Stimulated activated naive B cell treated with anti-CD40 and anti-IgM and Interleukin-4, amounts not matched to agents 10 μg/mL and 1 μg/mL and 100 μg/mL, for 72 hours (primary cell): ENCODE data around the gene DYRK2.
A peak's percentile ranks its signal among the peaks of the same experiment; 100 is the strongest.

Experiments used
- ATAC-seq, 2 donors: fragments of 150-1000 bp; cut with Tn5 transposase; replicated peaks; 2 replicates each; pipeline ENCODE4 v1.10.0; 2021; ENCODE audit warnings: moderate library complexity in 1 of 2
- DNase-seq: peaks from one replicate; pipeline ENCODE4 v3.0.0; 2021
- H3K27ac Mint-ChIP-seq: one replicate; pipeline ENCODE4 v1.8.0; 2022; ENCODE audit warnings: mild to moderate bottlenecking, mixed read lengths
- H3K27me3 Mint-ChIP-seq, 2 donors: one replicate each; pipeline ENCODE4 v1.8.0; 2022; ENCODE audit warnings: mixed read lengths in 2 of 2
- H3K36me3 Mint-ChIP-seq, 2 donors: one replicate each; pipeline ENCODE4 v1.8.0; 2022; ENCODE audit warnings: mixed read lengths in 2 of 2, mild to moderate bottlenecking in 1 of 2
- H3K4me1 Mint-ChIP-seq, 2 donors: one replicate each; pipeline ENCODE4 v1.8.0; 2022; ENCODE audit warnings: mixed read lengths in 2 of 2, mild to moderate bottlenecking in 1 of 2
- H3K4me3 Mint-ChIP-seq, 2 donors: one replicate each; pipeline ENCODE4 v1.8.0; 2022; ENCODE audit warnings: mild to moderate bottlenecking in 2 of 2, mixed read lengths in 2 of 2, moderate library complexity in 1 of 2
- H3K9me3 Mint-ChIP-seq, 2 donors: one replicate each; pipeline ENCODE4 v1.8.0; 2022; ENCODE audit warnings: mixed read lengths in 2 of 2, mild to moderate bottlenecking in 1 of 2

The DYRK2 gene

GRCh38 chr12:67648521-67649260, at the start of gene DYRK2:
DYRK2 (plus strand) TSS chr12:67648745; CDS start chr12:67649134, 389 bp downstream.
- peaks cover 30 to 42% of the 10 kb centered on the region in 2 donors for H3K4me1 Mint-ChIP-seq
- H3K9me3 Mint-ChIP-seq, result no peaks in the 10 kb centered on the region
- peak within 1 kb of the TSS; percentile 96 for H3K27ac Mint-ChIP-seq
- ATAC-seq, result peak; percentile 53 to 64
- H3K36me3 Mint-ChIP-seq, result peaks cover 22 to 26% of the 10 kb centered on the region in 2 donors
- DNase-seq, result peak; percentile 53
- H3K27me3 Mint-ChIP-seq, result no peaks in the 10 kb centered on the region
- H3K4me3 Mint-ChIP-seq, result peak within 1 kb of the TSS; percentile 96 to 97

- ATAC-seq (no peak), DNase-seq (no peak)
- H3K27ac Mint-ChIP-seq, result no peak overlapping the region
- peaks cover 1 to 7% of the 10 kb centered on the region in 2 donors for H3K4me1 Mint-ChIP-seq
- H3K9me3 Mint-ChIP-seq, result peaks cover 7 to 8% of the 10 kb centered on the region in 2 donors
- no peak overlapping the region for H3K4me3 Mint-ChIP-seq
- no peaks in the 10 kb centered on the region for H3K36me3 Mint-ChIP-seq
- H3K27me3 Mint-ChIP-seq, result no peaks in the 10 kb centered on the region
Measured at GRCh38 chr12:67599691-67600090, 48.9 kb upstream of the DYRK2 start.

GRCh38 chr12:67601126-67601525, 47.4 kb upstream of the DYRK2 start:
- no peak overlapping the region for H3K27ac Mint-ChIP-seq
- H3K27me3 Mint-ChIP-seq, result no peaks in the 10 kb centered on the region
- ATAC-seq (no peak), DNase-seq (no peak)
- H3K36me3 Mint-ChIP-seq, result no peaks in the 10 kb centered on the region
- H3K4me3 Mint-ChIP-seq, result no peak overlapping the region
- peaks cover 0 to 4% of the 10 kb centered on the region in 2 donors for H3K4me1 Mint-ChIP-seq
- peaks cover 7 to 8% of the 10 kb centered on the region in 2 donors for H3K9me3 Mint-ChIP-seq

GRCh38 chr12:67609226-67609870, 39.2 kb upstream of the DYRK2 start:
- H3K27ac Mint-ChIP-seq, result no peak overlapping the region
- H3K4me3 Mint-ChIP-seq, result no peak overlapping the region
- no peak for DNase-seq
- ATAC-seq, result no peak
- H3K9me3 Mint-ChIP-seq, result no peaks in the 10 kb centered on the region
- no peaks in the 10 kb centered on the region for H3K4me1 Mint-ChIP-seq
- H3K27me3 Mint-ChIP-seq, result peaks cover 0 to 4% of the 10 kb centered on the region in 2 donors
- no peaks in the 10 kb centered on the region for H3K36me3 Mint-ChIP-seq

- ATAC-seq, result no peak
- DNase-seq, result no peak
- H3K9me3 Mint-ChIP-seq, result no peaks in the 10 kb centered on the region
- H3K27me3 Mint-ChIP-seq, result peaks cover 0 to 4% of the 10 kb centered on the region in 2 donors
- H3K4me1 Mint-ChIP-seq, result peaks cover 5 to 6% of the 10 kb centered on the region in 2 donors
- H3K36me3 Mint-ChIP-seq, result no peaks in the 10 kb centered on the region
- H3K27ac Mint-ChIP-seq, result no peak overlapping the region
- no peak overlapping the region for H3K4me3 Mint-ChIP-seq
Measured at GRCh38 chr12:67613040-67613439, 35.5 kb upstream of the DYRK2 start.

GRCh38 chr12:67617629-67618028, 30.9 kb upstream of the DYRK2 start:
- H3K27me3 Mint-ChIP-seq, result no peaks in the 10 kb centered on the region
- no peak for DNase-seq
- H3K4me1 Mint-ChIP-seq, result peaks cover 12 to 13% of the 10 kb centered on the region in 2 donors
- H3K36me3 Mint-ChIP-seq, result no peaks in the 10 kb centered on the region
- no peaks in the 10 kb centered on the region for H3K9me3 Mint-ChIP-seq
- peak in 1 of 2 donors; percentile 27 for ATAC-seq
- H3K27ac Mint-ChIP-seq, result no peak overlapping the region
- H3K4me3 Mint-ChIP-seq, result no peak overlapping the region

GRCh38 chr12:67618303-67618702, 30.2 kb upstream of the DYRK2 start:
- Mint-ChIP-seq H3K27me3 (no peaks in the 10 kb centered on the region), H3K4me3 (no peak overlapping the region), H3K27ac (no peak overlapping the region), H3K4me1 (peaks cover 12 to 13% of the 10 kb centered on the region in 2 donors), H3K36me3 (no peaks in the 10 kb centered on the region), H3K9me3 (no peaks in the 10 kb centered on the region)
- no peak for DNase-seq
- peak; percentile 65 to 71 for ATAC-seq

- no peak overlapping the region for H3K4me3 Mint-ChIP-seq
Measured at GRCh38 chr12:67621112-67621511, 27.4 kb upstream of the DYRK2 start.

GRCh38 chr12:67621926-67622325, 26.6 kb upstream of the DYRK2 start:
- Mint-ChIP-seq H3K27me3 (no peaks in the 10 kb centered on the region), H3K4me1 (peaks cover 12 to 17% of the 10 kb centered on the region in 2 donors), H3K27ac (no peak overlapping the region), H3K9me3 (peaks cover 0 to 2% of the 10 kb centered on the region in 2 donors), H3K36me3 (no peaks in the 10 kb centered on the region), H3K4me3 (no peak overlapping the region)
- ATAC-seq, result no peak
- no peak for DNase-seq

More at GRCh38 chr12:67621112-67621511, 27.4 kb upstream of the DYRK2 start:
- Mint-ChIP-seq H3K27ac (no peak overlapping the region), H3K4me1 (peaks cover 12 to 17% of the 10 kb centered on the region in 2 donors), H3K9me3 (peaks cover 0 to 2% of the 10 kb centered on the region in 2 donors), H3K27me3 (no peaks in the 10 kb centered on the region), H3K36me3 (no peaks in the 10 kb centered on the region)
- no peak for DNase-seq
- no peak for ATAC-seq

GRCh38 chr12:67623259-67623658, 25.3 kb upstream of the DYRK2 start:
- H3K27me3 Mint-ChIP-seq, result no peaks in the 10 kb centered on the region
- peaks cover 4 to 9% of the 10 kb centered on the region in 2 donors for H3K4me1 Mint-ChIP-seq
- no peak overlapping the region for H3K4me3 Mint-ChIP-seq
- H3K27ac Mint-ChIP-seq, result no peak overlapping the region
- no peak for DNase-seq
- H3K36me3 Mint-ChIP-seq, result no peaks in the 10 kb centered on the region
- no peak for ATAC-seq
- peaks cover 0 to 2% of the 10 kb centered on the region in 2 donors for H3K9me3 Mint-ChIP-seq

GRCh38 chr12:67624355-67624754, 24.2 kb upstream of the DYRK2 start:
- Mint-ChIP-seq H3K9me3 (peaks cover 4 to 8% of the 10 kb centered on the region in 2 donors), H3K27ac (no peak overlapping the region), H3K4me1 (peaks cover 6 to 15% of the 10 kb centered on the region in 2 donors), H3K27me3 (no peaks in the 10 kb centered on the region), H3K36me3 (peaks cover 3 to 5% of the 10 kb centered on the region in 2 donors), H3K4me3 (no peak overlapping the region)
- ATAC-seq, result no peak
- DNase-seq, result no peak

- DNase-seq (no peak), ATAC-seq (no peak)
- Mint-ChIP-seq H3K27ac (no peak overlapping the region), H3K36me3 (peaks cover 6 to 8% of the 10 kb centered on the region in 2 donors), H3K27me3 (no peaks in the 10 kb centered on the region), H3K9me3 (peaks cover 9 to 11% of the 10 kb centered on the region in 2 donors), H3K4me3 (no peak overlapping the region), H3K4me1 (peaks cover 11 to 21% of the 10 kb centered on the region in 2 donors)
Measured at GRCh38 chr12:67625004-67625403, 23.5 kb upstream of the DYRK2 start.

GRCh38 chr12:67626156-67626555, 22.4 kb upstream of the DYRK2 start:
- H3K36me3 Mint-ChIP-seq, result peaks cover 6 to 8% of the 10 kb centered on the region in 2 donors

GRCh38 chr12:67630373-67631088, 18.0 kb upstream of the DYRK2 start:
- peak overlapping the region; percentile 44 for H3K27ac Mint-ChIP-seq
- DNase-seq, result peak; percentile 59
- H3K4me3 Mint-ChIP-seq, result peak overlapping the region; percentile 51 to 62
- peak; percentile 98 for ATAC-seq
- no peaks in the 10 kb centered on the region for H3K27me3 Mint-ChIP-seq
- peaks cover 9% of the 10 kb centered on the region in 2 donors for H3K9me3 Mint-ChIP-seq
- peaks cover 8 to 9% of the 10 kb centered on the region in 2 donors for H3K36me3 Mint-ChIP-seq
- peaks cover 44 to 64% of the 10 kb centered on the region in 2 donors for H3K4me1 Mint-ChIP-seq

More at GRCh38 chr12:67626156-67626555, 22.4 kb upstream of the DYRK2 start:
- ATAC-seq (no peak), DNase-seq (no peak)
- Mint-ChIP-seq H3K27ac (no peak overlapping the region), H3K4me1 (peaks cover 19 to 33% of the 10 kb centered on the region in 2 donors), H3K9me3 (peaks cover 9 to 11% of the 10 kb centered on the region in 2 donors), H3K4me3 (no peak overlapping the region), H3K27me3 (no peaks in the 10 kb centered on the region)
